HG03442 (cell line): ENCODE data around the gene CHD5.

Experiments
- ATAC-seq: cut with Tn5 transposase; IDR thresholded peaks from one replicate; pipeline ENCODE4 v1.9.1; 2021; ENCODE audit warnings: mild to moderate bottlenecking, moderate library complexity; ENCODE audit not compliant: unreplicated experiment

Gene CHD5

GRCh38 chr1:6175411-6175828 is 4.7 kb downstream of the CHD5 start:
- ATAC-seq = no peak

- ATAC-seq = no peak
These were observed 5.3 kb downstream of the CHD5 start for GRCh38 chr1:6174621-6175410.

GRCh38 chr1:6172549-6172948 is 7.6 kb downstream of the CHD5 start:
- ATAC-seq = no peak

GRCh38 chr1:6171548-6172124 is 8.5 kb downstream of the CHD5 start:
- no peak for ATAC-seq

GRCh38 chr1:6170742-6171201 is 9.3 kb downstream of the CHD5 start:
- ATAC-seq = no peak

GRCh38 chr1:6170116-6170741 is 9.9 kb downstream of the CHD5 start:
- no peak for ATAC-seq

GRCh38 chr1:6168947-6169586 is 11.1 kb downstream of the CHD5 start:
- ATAC-seq = no peak

- no peak for ATAC-seq
These were observed 12.5 kb downstream of the CHD5 start for GRCh38 chr1:6167391-6168303.

- ATAC-seq = no peak
These were observed 13.3 kb downstream of the CHD5 start for GRCh38 chr1:6166655-6167390.

- ATAC-seq = no peak
These were observed 13.9 kb downstream of the CHD5 start for GRCh38 chr1:6166221-6166620.

GRCh38 chr1:6165441-6165985 is 14.6 kb downstream of the CHD5 start:
- ATAC-seq = no peak

- no peak for ATAC-seq
These were observed 15.1 kb downstream of the CHD5 start for GRCh38 chr1:6165027-6165426.

- ATAC-seq = no peak
These were observed 16.0 kb downstream of the CHD5 start for GRCh38 chr1:6163973-6164617.

- ATAC-seq = no peak
These were observed 16.7 kb downstream of the CHD5 start for GRCh38 chr1:6163191-6163972.

GRCh38 chr1:6162773-6163172 is 17.3 kb downstream of the CHD5 start:
- ATAC-seq = no peak

GRCh38 chr1:6162341-6162740 is 17.8 kb downstream of the CHD5 start:
- ATAC-seq = no peak

- no peak for ATAC-seq
These were observed 21.9 kb downstream of the CHD5 start for GRCh38 chr1:6158181-6158580.

- no peak for ATAC-seq
These were observed 22.5 kb downstream of the CHD5 start for GRCh38 chr1:6157528-6158174.
